HG02970 (cell line): ENCODE data around the gene CFLAR.

Experiments used
- ATAC-seq: cut with Tn5 transposase; IDR thresholded peaks from one replicate; pipeline ENCODE4 v1.9.1; 2021; ENCODE audit warnings: mild to moderate bottlenecking, moderate library complexity, moderate number of reproducible peaks; ENCODE audit not compliant: unreplicated experiment, low FRiP score

The CFLAR gene

GRCh38 chr2:201204655-201205514 lies 88.9 kb downstream of the CFLAR start:
- no peak for ATAC-seq

- no peak for ATAC-seq
Observed at GRCh38 chr2:201205515-201205849, 89.5 kb downstream of the CFLAR start.

GRCh38 chr2:201208563-201209252 lies 92.7 kb downstream of the CFLAR start:
- ATAC-seq: peak; percentile 69

GRCh38 chr2:201215963-201216362 lies 100.0 kb downstream of the CFLAR start:
- ATAC-seq: no peak

- no peak for ATAC-seq
Observed at GRCh38 chr2:201216918-201217317, 101.0 kb downstream of the CFLAR start.

GRCh38 chr2:201218780-201219179 lies 102.8 kb downstream of the CFLAR start:
- ATAC-seq: no peak

GRCh38 chr2:201219328-201220096 lies 103.5 kb downstream of the CFLAR start:
- ATAC-seq: no peak

- no peak for ATAC-seq
Observed at GRCh38 chr2:201220102-201220570, 104.2 kb downstream of the CFLAR start.

- no peak for ATAC-seq
Observed at GRCh38 chr2:201223089-201224073, 107.4 kb downstream of the CFLAR start.
